Peyer's patch (tissue), 4 donors: ENCODE measurements around the gene ADGRG7.

Experiments used
- CTCF ChIP-seq, 6 experiments: fragments of 450-650 bp in 4 of 6; fragments of 200-600 bp in 2 of 6; sonication (generic) in 1 of 6; IDR thresholded peaks; one replicate each; pipeline ENCODE4 v1.5.1; 2017 to 2019; ENCODE audit warnings: antibody characterized with exemption in 6 of 6, mild to moderate bottlenecking in 3 of 6, moderate library complexity in 1 of 6
- POLR2A ChIP-seq, 2 donors: fragments of 450-650 bp; IDR thresholded peaks; one replicate each; pipeline ENCODE4 v1.5.1; 2017; ENCODE audit warnings: antibody characterized with exemption in 2 of 2, mild to moderate bottlenecking in 2 of 2, moderate library complexity in 2 of 2

GRCh38 chr3:100702082-100702979 is 92.9 kb downstream of the ADGRG7 start:
- TF ChIP-seq CTCF (IDR thresholded peaks at IDR 0.05) (no peak), POLR2A (IDR thresholded peaks at IDR 0.05) (no peak)
